Kasumi-1 (cell line): Measurements from ENCODE around the gene HCST.
A peak's percentile ranks its signal among the peaks of the same experiment; 100 is the strongest.
"Not testable (repeated sequence)": the region's sequence is repeated elsewhere in the genome, so short reads cannot be mapped to it uniquely, and the experiment has no call there.

Experiments
- DNase-seq, 2 experiments: peaks; one replicate each; lab custom pipeline; 2025; lab: John Stamatoyannopoulos, UW

Gene HCST

DNA sequence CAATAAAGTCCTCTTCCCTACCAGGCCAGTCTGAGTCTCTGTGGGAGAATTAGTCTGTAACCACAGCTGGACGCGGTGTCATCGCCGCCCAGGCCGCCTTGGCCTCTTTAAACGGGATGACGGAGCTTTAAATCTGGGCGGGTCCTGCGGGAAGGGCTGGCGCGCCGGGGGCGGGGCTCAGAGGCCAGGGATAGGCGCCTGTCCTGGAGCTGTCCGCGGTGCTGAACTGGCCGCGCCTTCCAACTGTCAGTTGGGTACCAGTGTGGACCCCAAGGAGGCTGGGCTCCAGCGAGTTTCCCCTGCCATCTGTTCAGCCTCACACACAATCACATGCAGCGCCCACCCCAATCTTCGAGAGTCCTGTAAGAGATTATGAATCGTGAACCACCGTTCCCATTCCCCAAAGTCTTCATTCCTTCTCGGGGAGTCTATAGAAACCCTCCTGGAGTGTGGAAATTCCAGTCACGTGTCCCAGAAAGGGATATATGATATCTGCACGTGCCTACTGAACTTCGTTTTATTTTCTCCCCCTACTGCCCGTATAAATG lies 22.5 kb upstream of the HCST start:
- DNase-seq: peak; percentile 81 to 88

GRCh38 chr19:35882114-35882832 lies 20.1 kb upstream of the HCST start:
- peak; percentile 71 to 81 for DNase-seq

DNA sequence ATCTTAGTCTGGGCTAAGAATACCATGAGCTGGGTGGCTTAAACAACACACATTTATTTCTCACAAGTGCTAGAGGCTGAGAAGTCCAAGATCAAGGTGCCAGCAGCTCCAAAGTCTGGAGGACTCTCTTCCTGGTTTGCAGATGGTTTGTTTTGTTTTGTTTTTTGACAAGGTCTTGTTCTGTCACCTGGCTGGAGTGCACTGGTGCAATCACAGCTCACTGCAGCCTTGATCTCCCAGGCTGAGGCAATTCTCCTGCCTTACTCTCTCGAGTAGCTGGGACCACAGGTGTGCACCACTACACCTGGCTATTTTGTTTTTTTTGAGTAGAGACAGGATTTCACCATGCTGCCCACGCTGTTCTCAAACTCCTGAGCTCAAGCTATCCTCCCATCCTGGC lies 18.4 kb upstream of the HCST start:
- no peak for DNase-seq

DNA sequence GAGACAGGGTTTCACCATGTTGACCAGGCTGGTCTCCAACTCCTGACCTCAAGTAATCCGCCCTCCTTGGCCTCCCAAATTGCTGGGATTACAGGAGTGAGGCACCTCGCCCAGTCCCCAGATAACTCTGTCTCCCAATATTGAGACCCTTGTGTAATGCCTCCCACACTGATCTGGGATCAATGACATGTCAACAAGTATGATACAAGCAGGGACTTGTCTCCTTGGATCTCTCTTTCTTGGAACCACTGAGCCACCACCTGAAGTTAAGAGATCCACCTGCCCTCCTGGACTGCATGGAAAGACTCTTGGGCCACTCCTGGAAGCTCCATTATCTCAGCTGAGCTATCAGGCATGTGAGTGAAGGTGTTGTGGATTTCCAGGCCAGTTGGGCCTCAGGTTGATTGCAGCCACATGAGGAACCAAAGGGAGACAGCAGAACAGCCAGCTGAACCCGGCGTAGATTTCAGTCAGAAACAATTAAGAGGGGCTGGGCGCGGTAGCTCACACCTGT lies 17.0 kb upstream of the HCST start:
- DNase-seq: no peak

DNA sequence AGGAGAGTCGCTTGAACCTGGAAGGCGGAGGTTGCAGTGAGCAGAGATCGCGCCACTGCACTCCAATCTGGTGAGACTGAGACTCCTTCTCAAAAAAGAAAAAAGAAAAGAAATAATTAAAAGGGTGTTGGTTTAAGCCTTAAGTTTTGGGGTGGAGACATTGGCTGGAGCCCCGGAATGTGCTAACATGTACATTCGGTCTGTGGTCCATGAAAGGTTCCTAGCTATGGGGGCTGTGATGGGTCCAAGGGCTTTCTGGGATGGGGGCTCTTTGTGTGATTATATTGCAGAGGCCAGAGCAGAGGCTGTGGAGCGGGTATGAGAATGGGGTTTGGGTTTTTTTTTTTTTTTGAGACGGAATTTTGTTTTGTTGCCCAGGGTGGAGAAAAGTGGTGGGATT lies 16.4 kb upstream of the HCST start:
- no peak for DNase-seq

GRCh38 chr19:35887197-35887596 lies 15.1 kb upstream of the HCST start:
- DNase-seq: no peak

- no peak for DNase-seq
Measured at GRCh38 chr19:35888398-35888797, 13.9 kb upstream of the HCST start.

- no peak for DNase-seq
Measured at GRCh38 chr19:35889370-35890112, 12.8 kb upstream of the HCST start.

DNA sequence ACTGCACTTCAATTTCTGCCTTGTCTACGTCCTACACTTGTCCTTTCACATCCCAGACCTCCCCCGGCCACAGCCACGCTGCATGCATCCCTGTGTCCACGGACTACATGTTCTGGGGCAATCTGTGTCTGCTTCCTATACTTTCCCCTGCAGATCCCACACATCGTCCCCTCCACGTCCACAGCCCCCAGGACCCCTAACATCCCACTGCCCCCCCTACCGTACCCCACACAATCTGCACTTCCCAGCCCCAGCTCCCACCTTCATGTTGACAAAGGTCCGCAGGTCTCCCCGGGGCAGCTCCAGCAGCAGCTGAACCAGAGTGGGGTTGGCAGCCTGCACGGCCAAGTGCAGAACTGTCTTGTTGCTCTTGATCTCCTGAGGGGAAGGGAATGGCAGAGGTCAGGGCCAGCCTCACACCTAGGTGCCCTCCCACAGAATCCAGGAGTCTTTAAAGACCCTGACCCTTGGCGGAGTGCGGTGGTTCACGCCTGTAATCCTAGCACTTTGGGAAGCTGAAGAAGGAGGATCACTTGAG lies 12.1 kb upstream of the HCST start:
- no peak for DNase-seq

DNA sequence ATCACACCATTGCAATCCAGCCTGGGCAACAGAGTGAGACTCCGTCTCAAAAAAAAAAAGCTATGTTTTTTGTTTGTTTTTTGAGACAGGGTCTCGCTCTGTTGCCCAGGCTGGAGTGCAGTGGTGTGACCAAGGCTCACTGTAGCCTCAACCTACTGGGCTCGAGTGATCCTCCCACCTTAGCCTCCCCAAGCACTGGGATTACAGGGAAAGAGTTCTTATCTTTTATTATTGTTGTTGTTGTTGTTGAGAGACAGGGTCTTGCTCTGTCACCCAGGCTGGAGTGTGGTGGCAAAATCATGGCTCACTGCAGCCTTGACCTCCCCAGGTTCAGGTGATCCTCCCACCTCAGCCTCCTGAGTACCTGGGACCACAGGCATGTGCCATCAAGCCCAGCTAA lies 10.5 kb upstream of the HCST start:
- not testable (repeated sequence) for DNase-seq

- no peak for DNase-seq
Measured at GRCh38 chr19:35894342-35894741, 8.0 kb upstream of the HCST start.

- DNase-seq: no peak
Measured at GRCh38 chr19:35895911-35896642, 6.3 kb upstream of the HCST start.

GRCh38 chr19:35896643-35897040 lies 5.7 kb upstream of the HCST start:
- no peak for DNase-seq

- DNase-seq: no peak
Measured at GRCh38 chr19:35897706-35898451, 4.5 kb upstream of the HCST start.

DNA sequence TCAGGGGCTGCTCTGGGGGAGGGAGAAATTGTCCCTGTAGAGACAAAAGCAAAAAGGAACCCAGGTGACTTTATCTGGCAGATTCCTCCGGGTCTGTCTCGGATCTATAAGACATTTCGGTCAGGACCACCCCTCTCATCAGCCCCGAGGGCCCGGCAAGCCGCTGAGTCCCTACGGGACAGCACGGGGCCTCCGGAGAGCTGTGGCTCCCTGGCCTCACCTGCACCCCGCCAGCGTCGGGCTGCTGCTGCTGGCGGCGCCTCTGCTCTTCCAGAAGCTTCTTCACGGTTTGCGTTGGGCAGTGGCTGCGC lies 3.9 kb upstream of the HCST start:
- DNase-seq: no peak

GRCh38 chr19:35899547-35900214 lies 2.6 kb upstream of the HCST start:
- peak; percentile 61 to 71 for DNase-seq

GRCh38 chr19:35901055-35901644 lies 1.2 kb upstream of the HCST start:
- no peak for DNase-seq

- DNase-seq: peak in 1 of 2 experiments; percentile 45
Measured at GRCh38 chr19:35902870-35903475, 644 bp downstream of the HCST start.

GRCh38 chr19:35903550-35904179 lies 1.3 kb downstream of the HCST start:
- DNase-seq: peak; percentile 96 to 97
